ENCODE measurements around the gene UQCRC1. TPM values are rescaled to one million over a fixed set of nuclear protein-coding genes. Genes with fewer than 3 reads are reported as not detected.

Gene UQCRC1
- total RNA-seq, 2 donors from 2014 or later: 682 to 753 TPM

DNA sequence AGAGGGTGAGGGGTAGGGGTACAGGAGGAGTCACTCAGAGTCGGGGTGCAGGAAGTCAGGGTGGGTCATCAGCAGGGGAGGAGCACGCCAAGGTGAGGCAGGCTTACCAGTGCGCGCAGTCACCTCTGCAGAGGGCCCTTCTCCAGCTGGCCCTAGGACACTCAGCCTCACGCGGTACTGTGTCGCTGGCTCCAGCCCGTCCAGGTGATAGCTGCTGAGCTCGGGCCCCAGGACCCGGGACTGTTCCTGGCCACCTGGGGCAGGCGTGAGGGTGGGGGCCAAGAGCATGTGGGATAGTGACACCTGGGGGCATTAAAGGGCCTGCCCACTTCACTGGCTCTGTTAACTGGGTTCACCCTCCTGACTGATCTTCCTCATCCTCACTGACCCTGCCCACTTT, 21.8 kb downstream of the UQCRC1 start:
- Histone ChIP-seq H3K4me3 (no peak overlapping the region), H3K27me3 (no peaks in the 10 kb centered on the region), H3K4me1 (no peaks in the 10 kb centered on the region), H3K9me3 (no peaks in the 10 kb centered on the region), H3K27ac (no peak overlapping the region), H3K9ac (ENCODE audit: low read depth in 2 of 2, low read length in 2 of 2) (no peak overlapping the region), H3K36me3 (no peaks in the 10 kb centered on the region)
- TF ChIP-seq, protein P1, sequence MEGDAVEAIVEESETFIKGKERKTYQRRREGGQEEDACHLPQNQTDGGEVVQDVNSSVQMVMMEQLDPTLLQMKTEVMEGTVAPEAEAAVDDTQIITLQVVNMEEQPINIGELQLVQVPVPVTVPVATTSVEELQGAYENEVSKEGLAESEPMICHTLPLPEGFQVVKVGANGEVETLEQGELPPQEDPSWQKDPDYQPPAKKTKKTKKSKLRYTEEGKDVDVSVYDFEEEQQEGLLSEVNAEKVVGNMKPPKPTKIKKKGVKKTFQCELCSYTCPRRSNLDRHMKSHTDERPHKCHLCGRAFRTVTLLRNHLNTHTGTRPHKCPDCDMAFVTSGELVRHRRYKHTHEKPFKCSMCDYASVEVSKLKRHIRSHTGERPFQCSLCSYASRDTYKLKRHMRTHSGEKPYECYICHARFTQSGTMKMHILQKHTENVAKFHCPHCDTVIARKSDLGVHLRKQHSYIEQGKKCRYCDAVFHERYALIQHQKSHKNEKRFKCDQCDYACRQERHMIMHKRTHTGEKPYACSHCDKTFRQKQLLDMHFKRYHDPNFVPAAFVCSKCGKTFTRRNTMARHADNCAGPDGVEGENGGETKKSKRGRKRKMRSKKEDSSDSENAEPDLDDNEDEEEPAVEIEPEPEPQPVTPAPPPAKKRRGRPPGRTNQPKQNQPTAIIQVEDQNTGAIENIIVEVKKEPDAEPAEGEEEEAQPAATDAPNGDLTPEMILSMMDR (IDR thresholded peaks at IDR 0.05): no peak
- no peak for DNase-seq
- intact Hi-C loops (cut with DNase I): no loop called here

DNA sequence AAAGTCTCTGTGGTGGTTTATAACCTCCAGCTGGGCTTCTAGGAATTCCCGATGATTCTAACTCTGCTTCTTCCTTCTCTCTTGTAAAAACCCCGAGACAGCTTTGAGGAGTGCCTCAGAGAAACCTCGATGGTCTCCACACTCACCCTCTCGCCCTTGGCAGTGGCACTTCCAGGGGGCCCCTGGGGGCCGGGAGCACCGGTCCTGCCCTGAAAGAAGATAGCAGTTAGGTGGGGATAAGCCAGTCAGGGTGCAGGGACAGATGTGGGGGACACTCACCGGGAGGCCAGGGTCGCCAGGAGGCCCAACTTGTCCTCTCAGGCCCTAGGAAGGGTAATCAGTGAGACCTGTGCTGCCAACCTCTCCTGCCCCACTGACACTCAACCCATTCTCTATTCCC, 24.0 kb downstream of the UQCRC1 start:
- intact Hi-C loops (cut with DNase I): no loop called here

GRCh38 chr3:48584836-48585235, 24.6 kb downstream of the UQCRC1 start:
- Histone ChIP-seq H3K9me3 (no peaks in the 10 kb centered on the region), H3K36me3 (no peaks in the 10 kb centered on the region), H3K4me1 (no peaks in the 10 kb centered on the region), H3K27me3 (no peaks in the 10 kb centered on the region), H3K4me3 (no peak overlapping the region), H3K27ac (no peak overlapping the region), H3K9ac (ENCODE audit: low read depth in 2 of 2, low read length in 2 of 2) (no peak overlapping the region)
- intact Hi-C loops (cut with DNase I): no loop called here
- TF ChIP-seq, protein P1 (IDR thresholded peaks at IDR 0.05): no peak
- DNase-seq: no peak

More for the DNA sequence above, 24.0 kb downstream of the UQCRC1 start:
- DNase-seq: no peak
- Histone ChIP-seq H3K27me3 (no peaks in the 10 kb centered on the region), H3K4me1 (no peaks in the 10 kb centered on the region), H3K27ac (no peak overlapping the region), H3K9me3 (no peaks in the 10 kb centered on the region), H3K9ac (ENCODE audit: low read depth in 2 of 2, low read length in 2 of 2) (no peak overlapping the region), H3K4me3 (no peak overlapping the region), H3K36me3 (no peaks in the 10 kb centered on the region)
- TF ChIP-seq, protein P1 (IDR thresholded peaks at IDR 0.05): no peak

DNA sequence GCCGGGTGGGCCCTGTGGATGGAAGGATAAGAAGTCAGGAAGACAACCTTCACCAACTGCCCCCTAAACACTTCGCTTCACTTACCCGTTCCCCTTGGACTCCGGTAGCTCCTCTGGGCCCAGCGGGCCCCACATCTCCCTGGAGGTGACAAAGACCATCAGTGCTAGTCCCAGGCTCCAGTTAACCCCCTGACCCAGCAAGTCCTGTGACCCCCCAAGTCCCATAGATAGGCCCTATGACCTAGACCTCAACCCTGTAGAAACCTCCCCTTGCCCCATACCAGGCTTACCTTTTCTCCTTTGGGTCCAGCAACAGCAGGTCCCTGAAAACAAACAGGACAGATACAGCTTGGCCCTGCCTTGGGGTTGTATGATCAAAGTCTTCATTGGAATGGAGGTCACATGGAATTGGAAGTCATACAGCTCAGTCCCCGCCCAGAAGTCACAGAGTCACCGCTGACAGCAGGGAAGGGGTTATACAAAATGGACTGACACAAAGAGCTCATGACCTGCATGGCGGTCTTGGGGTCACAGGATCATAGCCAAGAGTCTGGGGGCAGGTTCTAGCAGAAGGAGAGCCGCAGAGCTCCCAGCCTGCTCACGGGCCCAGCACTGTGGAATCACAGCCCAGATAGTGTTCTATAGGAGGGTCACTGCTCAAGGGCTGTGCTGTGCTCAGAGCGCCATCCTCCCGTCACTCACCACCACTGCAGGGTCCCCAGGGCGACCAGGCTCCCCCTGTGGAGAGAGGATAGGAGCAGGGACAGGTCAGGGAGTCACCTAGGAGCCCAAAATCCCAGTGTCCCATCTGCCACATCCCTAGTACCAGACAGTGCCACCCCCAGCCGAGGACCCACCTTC, 27.6 kb downstream of the UQCRC1 start:
- H3K27ac ChIP-seq: no peak overlapping the region
- H3K4me1 ChIP-seq: no peaks in the 10 kb centered on the region
- no peaks in the 10 kb centered on the region for H3K36me3 ChIP-seq
- H3K9ac ChIP-seq (ENCODE audit: low read depth in 2 of 2, low read length in 2 of 2): no peak overlapping the region
- DNase-seq: no peak
- H3K9me3 ChIP-seq: no peaks in the 10 kb centered on the region
- TF ChIP-seq, protein P1 (IDR thresholded peaks at IDR 0.05): no peak
- intact Hi-C loops (cut with DNase I): no loop called here
- no peak overlapping the region for H3K4me3 ChIP-seq
- no peaks in the 10 kb centered on the region for H3K27me3 ChIP-seq

GRCh38 chr3:48576647-48577046, 32.8 kb downstream of the UQCRC1 start:
- Histone ChIP-seq H3K4me3 (no peak overlapping the region), H3K27ac (no peak overlapping the region), H3K4me1 (no peaks in the 10 kb centered on the region), H3K27me3 (no peaks in the 10 kb centered on the region), H3K9me3 (no peaks in the 10 kb centered on the region), H3K9ac (ENCODE audit: low read depth in 2 of 2, low read length in 2 of 2) (no peak overlapping the region), H3K36me3 (no peaks in the 10 kb centered on the region)
- TF ChIP-seq, protein P1 (IDR thresholded peaks at IDR 0.05): no peak
- intact Hi-C loops (cut with DNase I): no loop called here
- DNase-seq: no peak
